Measurements from ENCODE around the gene ADISSP. TPM values are rescaled to one million over a fixed set of nuclear protein-coding genes. Genes with fewer than 3 reads are reported as not detected.

The ADISSP gene
- total RNA-seq, 1 donor from 2014 or later: 43.2 TPM

DNA sequence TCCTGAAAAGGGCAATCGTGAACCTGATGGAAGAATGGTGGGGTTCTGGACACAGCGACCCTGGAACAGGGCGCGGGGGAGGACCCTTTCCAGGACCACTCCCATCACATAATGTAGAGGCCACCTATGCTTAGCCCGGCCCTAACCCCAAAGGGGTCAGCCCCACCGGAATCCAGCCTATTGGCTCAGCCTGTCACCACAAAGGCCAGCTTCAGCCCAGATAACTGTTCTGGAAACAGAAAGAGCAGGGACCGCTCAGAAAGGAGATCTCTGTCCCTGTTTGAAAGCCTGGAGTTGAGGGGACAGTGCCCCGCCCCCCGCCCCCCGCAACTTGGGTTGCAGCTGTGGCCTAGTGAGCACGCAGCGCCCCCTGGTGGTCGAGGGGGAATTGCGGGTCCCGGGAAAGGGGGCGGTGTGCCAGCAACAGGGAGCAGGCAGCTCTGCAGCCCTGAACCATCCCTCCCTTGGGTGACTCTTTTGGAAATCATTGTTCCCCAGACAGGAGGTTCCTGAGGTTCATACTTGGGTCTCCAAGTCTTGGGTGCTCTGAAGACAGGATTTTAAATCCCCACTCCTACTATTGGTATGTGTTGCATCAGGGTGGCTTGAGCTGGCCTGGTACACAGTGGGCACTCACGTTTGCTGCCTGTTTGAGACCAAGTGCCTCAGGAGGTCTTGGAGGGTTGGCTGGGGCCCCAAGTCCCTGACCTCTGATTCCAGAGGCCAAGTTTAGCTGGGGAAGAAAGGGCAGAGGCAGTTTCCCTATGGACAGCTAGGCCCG, 56.7 kb downstream of the ADISSP start:
- Mint-ChIP-seq H3K27me3 (ENCODE audit: low read depth, unreplicated experiment) (peaks cover 17% of the 10 kb centered on the region), H3K36me3 (ENCODE audit: low read depth, unreplicated experiment) (no peaks in the 10 kb centered on the region), H3K27ac (ENCODE audit: unreplicated experiment) (no peak overlapping the region), H3K9me3 (ENCODE audit: unreplicated experiment) (no peaks in the 10 kb centered on the region), H3K4me1 (ENCODE audit: low read depth, unreplicated experiment) (no peaks in the 10 kb centered on the region), H3K4me3 (ENCODE audit: unreplicated experiment) (no peak overlapping the region)
- H3K27ac ChIP-seq (ENCODE audit: low read depth, low read length): no peak overlapping the region
- no peak overlapping the region for H3K4me2 ChIP-seq (ENCODE audit: low read length)
- H3K4me3 ChIP-seq (ENCODE audit: insufficient read depth, low read depth, low read length): no peak overlapping the region
- H3K9ac ChIP-seq (ENCODE audit: low read length): no peak overlapping the region
- no peaks in the 10 kb centered on the region for H3K36me3 ChIP-seq (ENCODE audit: insufficient read depth, low read length)
- no peaks in the 10 kb centered on the region for H4K20me1 ChIP-seq (ENCODE audit: insufficient read depth, low read length)
- H3K9me3 ChIP-seq (ENCODE audit: insufficient read depth, low read depth, low read length): no peaks in the 10 kb centered on the region
- H3K79me2 ChIP-seq (ENCODE audit: insufficient read depth, low read length): no peaks in the 10 kb centered on the region
- DNase-seq (ENCODE audit: low read depth): no peak
- no peaks in the 10 kb centered on the region for H3K27me3 ChIP-seq (ENCODE audit: insufficient read depth, low read length)
- no peak for TF ChIP-seq EZH2 (IDR thresholded peaks at IDR 0.05; ENCODE audit: insufficient read depth, low read length)
- TF ChIP-seq, protein P1, sequence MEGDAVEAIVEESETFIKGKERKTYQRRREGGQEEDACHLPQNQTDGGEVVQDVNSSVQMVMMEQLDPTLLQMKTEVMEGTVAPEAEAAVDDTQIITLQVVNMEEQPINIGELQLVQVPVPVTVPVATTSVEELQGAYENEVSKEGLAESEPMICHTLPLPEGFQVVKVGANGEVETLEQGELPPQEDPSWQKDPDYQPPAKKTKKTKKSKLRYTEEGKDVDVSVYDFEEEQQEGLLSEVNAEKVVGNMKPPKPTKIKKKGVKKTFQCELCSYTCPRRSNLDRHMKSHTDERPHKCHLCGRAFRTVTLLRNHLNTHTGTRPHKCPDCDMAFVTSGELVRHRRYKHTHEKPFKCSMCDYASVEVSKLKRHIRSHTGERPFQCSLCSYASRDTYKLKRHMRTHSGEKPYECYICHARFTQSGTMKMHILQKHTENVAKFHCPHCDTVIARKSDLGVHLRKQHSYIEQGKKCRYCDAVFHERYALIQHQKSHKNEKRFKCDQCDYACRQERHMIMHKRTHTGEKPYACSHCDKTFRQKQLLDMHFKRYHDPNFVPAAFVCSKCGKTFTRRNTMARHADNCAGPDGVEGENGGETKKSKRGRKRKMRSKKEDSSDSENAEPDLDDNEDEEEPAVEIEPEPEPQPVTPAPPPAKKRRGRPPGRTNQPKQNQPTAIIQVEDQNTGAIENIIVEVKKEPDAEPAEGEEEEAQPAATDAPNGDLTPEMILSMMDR (IDR thresholded peaks at IDR 0.05; ENCODE audit: insufficient read depth, low read depth, low read length): peak; percentile 69
- FAIRE-seq: no peak
- no peaks in the 10 kb centered on the region for H3K4me1 ChIP-seq (ENCODE audit: insufficient read depth, low read length)
- no peak overlapping the region for H2AFZ ChIP-seq (ENCODE audit: low read depth, low read length)

DNA sequence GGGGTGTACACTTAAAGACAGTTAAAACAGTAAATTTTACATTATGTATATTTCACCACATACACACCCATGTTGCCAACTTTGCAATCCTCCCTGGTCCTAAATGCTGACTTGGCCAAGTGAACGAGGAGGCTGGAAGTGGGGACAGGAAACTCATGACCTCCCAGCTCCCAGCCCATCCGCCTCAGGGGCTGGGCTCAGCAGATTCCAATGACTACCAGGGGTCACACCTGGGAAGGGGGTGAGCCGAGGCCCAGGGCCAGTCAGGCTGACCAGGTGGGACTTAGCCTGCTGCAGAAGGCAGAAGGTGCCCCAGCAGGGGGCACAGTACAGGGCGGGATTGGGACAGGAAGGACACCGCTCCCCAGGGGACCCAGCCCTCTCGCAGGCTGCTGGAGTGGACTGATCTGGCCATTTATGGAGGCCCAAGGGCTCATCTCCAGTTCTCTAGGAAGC, 57.5 kb downstream of the ADISSP start:
- FAIRE-seq (no peak), DNase-seq (ENCODE audit: low read depth) (no peak)
- H3K36me3 ChIP-seq (ENCODE audit: insufficient read depth, low read length): no peaks in the 10 kb centered on the region
- TF ChIP-seq, protein P1 (IDR thresholded peaks at IDR 0.05; ENCODE audit: insufficient read depth, low read depth, low read length): no peak
- H3K79me2 ChIP-seq (ENCODE audit: insufficient read depth, low read length): no peaks in the 10 kb centered on the region
- Mint-ChIP-seq H3K27ac (ENCODE audit: unreplicated experiment) (no peak overlapping the region), H3K4me1 (ENCODE audit: low read depth, unreplicated experiment) (no peaks in the 10 kb centered on the region), H3K36me3 (ENCODE audit: low read depth, unreplicated experiment) (no peaks in the 10 kb centered on the region), H3K9me3 (ENCODE audit: unreplicated experiment) (no peaks in the 10 kb centered on the region), H3K4me3 (ENCODE audit: unreplicated experiment) (no peak overlapping the region), H3K27me3 (ENCODE audit: low read depth, unreplicated experiment) (peaks cover 21% of the 10 kb centered on the region)
- no peak overlapping the region for H3K4me2 ChIP-seq (ENCODE audit: low read length)
- H4K20me1 ChIP-seq (ENCODE audit: insufficient read depth, low read length): no peaks in the 10 kb centered on the region
- no peaks in the 10 kb centered on the region for H3K4me1 ChIP-seq (ENCODE audit: insufficient read depth, low read length)
- no peaks in the 10 kb centered on the region for H3K27me3 ChIP-seq (ENCODE audit: insufficient read depth, low read length)
- no peak overlapping the region for H2AFZ ChIP-seq (ENCODE audit: low read depth, low read length)
- no peak overlapping the region for H3K9ac ChIP-seq (ENCODE audit: low read length)
- no peak overlapping the region for H3K4me3 ChIP-seq (ENCODE audit: insufficient read depth, low read depth, low read length)
- no peak overlapping the region for H3K27ac ChIP-seq (ENCODE audit: low read depth, low read length)
- H3K9me3 ChIP-seq (ENCODE audit: insufficient read depth, low read depth, low read length): no peaks in the 10 kb centered on the region

DNA sequence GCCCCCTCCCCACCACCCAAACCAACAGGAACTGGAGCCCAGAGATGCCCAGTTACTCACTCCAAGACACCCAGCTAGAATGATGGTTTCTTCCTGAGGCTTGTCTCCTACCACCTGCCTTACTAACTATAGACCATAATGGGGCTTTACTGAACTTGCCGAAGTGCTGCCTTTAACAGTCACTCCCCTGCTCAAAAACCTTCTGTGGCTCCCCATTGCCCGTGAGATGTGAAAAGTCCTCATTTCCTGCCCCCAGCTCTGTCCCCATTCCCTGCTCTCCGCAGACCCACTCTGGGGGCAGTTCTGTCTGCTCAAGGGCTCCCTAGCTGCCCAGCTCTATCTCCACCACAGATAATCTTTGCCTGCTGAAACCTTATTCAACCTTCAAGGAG, 60.0 kb downstream of the ADISSP start:
- H3K27ac Mint-ChIP-seq (ENCODE audit: unreplicated experiment): no peak overlapping the region
- no peak overlapping the region for H3K9ac ChIP-seq (ENCODE audit: low read length)
- no peak overlapping the region for H3K4me3 Mint-ChIP-seq (ENCODE audit: unreplicated experiment)
- H3K27ac ChIP-seq (ENCODE audit: low read depth, low read length): no peak overlapping the region
- no peak overlapping the region for H2AFZ ChIP-seq (ENCODE audit: low read depth, low read length)
- no peak overlapping the region for H3K4me3 ChIP-seq (ENCODE audit: insufficient read depth, low read depth, low read length)
- H3K4me2 ChIP-seq (ENCODE audit: low read length): no peak overlapping the region
- H3K27me3 Mint-ChIP-seq (ENCODE audit: low read depth, unreplicated experiment): peaks cover 27% of the 10 kb centered on the region
- DNase-seq (ENCODE audit: low read depth): no peak
- no peaks in the 10 kb centered on the region for H4K20me1 ChIP-seq (ENCODE audit: insufficient read depth, low read length)
- FAIRE-seq: no peak
- no peaks in the 10 kb centered on the region for H3K4me1 ChIP-seq (ENCODE audit: insufficient read depth, low read length)
- no peaks in the 10 kb centered on the region for H3K79me2 ChIP-seq (ENCODE audit: insufficient read depth, low read length)
- H3K36me3 Mint-ChIP-seq (ENCODE audit: low read depth, unreplicated experiment): no peaks in the 10 kb centered on the region
- TF ChIP-seq, protein P1 (IDR thresholded peaks at IDR 0.05; ENCODE audit: insufficient read depth, low read depth, low read length): no peak
- TF ChIP-seq EZH2 (IDR thresholded peaks at IDR 0.05; ENCODE audit: insufficient read depth, low read length): no peak
- H3K36me3 ChIP-seq (ENCODE audit: insufficient read depth, low read length): no peaks in the 10 kb centered on the region
- H3K9me3 ChIP-seq (ENCODE audit: insufficient read depth, low read depth, low read length): no peaks in the 10 kb centered on the region
- no peaks in the 10 kb centered on the region for H3K9me3 Mint-ChIP-seq (ENCODE audit: unreplicated experiment)
- no peaks in the 10 kb centered on the region for H3K4me1 Mint-ChIP-seq (ENCODE audit: low read depth, unreplicated experiment)
- H3K27me3 ChIP-seq (ENCODE audit: insufficient read depth, low read length): no peaks in the 10 kb centered on the region
